ENCODE data around the gene HOXD4. TPM values are rescaled to one million over a fixed set of nuclear protein-coding genes. Genes with fewer than 3 reads are reported as not detected.

HOXD4 gene
- total RNA-seq, 1 experiment from 2014 or later = not detected

- TF ChIP-seq ATF6 (CRISPR knock-in tag; IDR thresholded peaks at IDR 0.05) (no peak), OVOL2 (CRISPR knock-in tag; IDR thresholded peaks at IDR 0.05; ENCODE audit: borderline replicate concordance) (no peak), IRF2 (CRISPR knock-in tag; IDR thresholded peaks at IDR 0.05; ENCODE audit: borderline replicate concordance, low read depth) (no peak)
Observed at GRCh38 chr2:176124947-176125771, 26.2 kb upstream of the HOXD4 start (continued).

- no peak overlapping the region for H3K27ac Mint-ChIP-seq
- peaks cover 21% of the 10 kb centered on the region for H3K4me1 Mint-ChIP-seq
- DNase-seq (ENCODE audit: low spot score) = no peak
- H3K9me3 Mint-ChIP-seq = no peaks in the 10 kb centered on the region
- ChIA-PET CTCF (interaction anchor here (0.6 to 2.1 kb wide), 5 partner anchors 14 to 522 kb away, joined by 3 to 14 read pairs (median 4); no protein-coding TSS in a partner anchor), POLR2A (interaction anchor here (0.7 kb wide), 1 partner anchor 512 kb away, joined by 6 read pairs; no protein-coding TSS in a partner anchor)
- no peak for ATAC-seq
- no peak overlapping the region for H3K4me3 Mint-ChIP-seq
- no peak for TF ChIP-seq ZNF396 (CRISPR knock-in tag; IDR thresholded peaks at IDR 0.05; ENCODE audit: borderline replicate concordance)
- peaks cover 2% of the 10 kb centered on the region; the same call in 1 of the 2 replicates for H3K36me3 Mint-ChIP-seq
- H3K27me3 Mint-ChIP-seq (ENCODE audit: low read depth) = peaks cover 98% of the 10 kb centered on the region
Observed at GRCh38 chr2:176125772-176126054, 25.6 kb upstream of the HOXD4 start.

- Mint-ChIP-seq H3K27ac (no peak overlapping the region), H3K4me1 (peaks cover 23% of the 10 kb centered on the region), H3K27me3 (ENCODE audit: low read depth) (peaks cover 98% of the 10 kb centered on the region), H3K9me3 (no peaks in the 10 kb centered on the region), H3K36me3 (peaks cover 2% of the 10 kb centered on the region; the same call in 1 of the 2 replicates), H3K4me3 (no peak overlapping the region)
- ChIA-PET CTCF (interaction anchor here (0.6 to 3.2 kb wide), 17 partner anchors 9 to 1034 kb away, joined by 3 to 21 read pairs (median 4); no protein-coding TSS in a partner anchor), POLR2A (no interaction called here)
- DNase-seq (ENCODE audit: low spot score) (peak; percentile 69), ATAC-seq (no peak)
- TF ChIP-seq ELF4 (CRISPR knock-in tag; IDR thresholded peaks at IDR 0.05; ENCODE audit: low read depth) = no peak
- TF ChIP-seq E2F4 (CRISPR knock-in tag; IDR thresholded peaks at IDR 0.05; ENCODE audit: borderline replicate concordance, low read depth) = no peak
- TF ChIP-seq USF1 (CRISPR knock-in tag; IDR thresholded peaks at IDR 0.05) = no peak
- TF ChIP-seq ARID4B (CRISPR knock-in tag; IDR thresholded peaks at IDR 0.05; ENCODE audit: borderline replicate concordance) = no peak
- no peak for TF ChIP-seq ZSCAN18 (CRISPR knock-in tag; IDR thresholded peaks at IDR 0.05)
- TF ChIP-seq MLX (CRISPR knock-in tag; IDR thresholded peaks at IDR 0.05) = no peak
- peak; percentile 82 for TF ChIP-seq CTCF (IDR thresholded peaks at IDR 0.05)
Observed at GRCh38 chr2:176126929-176127773, 24.2 kb upstream of the HOXD4 start.
